Measurements from ENCODE around the gene IGF2BP2. TPM values are rescaled to one million over a fixed set of nuclear protein-coding genes. Genes with fewer than 3 reads are reported as not detected.

Gene IGF2BP2
- total RNA-seq, 4 donors from 2014 or later, result 3.0 to 13.8 (median 6.8) TPM

GRCh38 chr3:185756477-185756876 lies 68.4 kb downstream of the IGF2BP2 start:
- intact Hi-C loops (cut with DNase I), result no loop called here
- 81 to 89% methylated on average over 4 of the region's 4 CpGs for WGBS, 2 donors
- H3K27ac ChIP-seq, result no peak overlapping the region
- no peak overlapping the region for H3K4me3 ChIP-seq
- peaks cover 0 to 15% (median 0%) of the 10 kb centered on the region in 3 donors for H3K4me1 ChIP-seq
- H3K27me3 ChIP-seq, result peaks cover 0 to 4% (median 0%) of the 10 kb centered on the region in 4 donors
- TF ChIP-seq CTCF (IDR thresholded peaks at IDR 0.05), result no peak
- no peak for TF ChIP-seq POLR2A (IDR thresholded peaks at IDR 0.05)
- no peaks in the 10 kb centered on the region for H3K36me3 ChIP-seq
- no peaks in the 10 kb centered on the region for H3K9me3 ChIP-seq
- no peak for DNase-seq

GRCh38 chr3:185754920-185755319 lies 69.9 kb downstream of the IGF2BP2 start:
- intact Hi-C loops (cut with DNase I), result no loop called here
- TF ChIP-seq CTCF (IDR thresholded peaks at IDR 0.05) (no peak), POLR2A (IDR thresholded peaks at IDR 0.05) (no peak)
- Histone ChIP-seq H3K9me3 (no peaks in the 10 kb centered on the region), H3K4me3 (no peak overlapping the region), H3K4me1 (peaks cover 0 to 3% (median 0%) of the 10 kb centered on the region in 3 donors), H3K27me3 (no peaks in the 10 kb centered on the region), H3K27ac (no peak overlapping the region), H3K36me3 (no peaks in the 10 kb centered on the region)
- WGBS, 2 donors, result 50 to 76% methylated on average over 1 to 2 of the region's 3 CpGs
- DNase-seq, result no peak

GRCh38 chr3:185753354-185753753 lies 71.5 kb downstream of the IGF2BP2 start:
- no peaks in the 10 kb centered on the region for H3K4me1 ChIP-seq
- 59 to 83% methylated on average over 5 of the region's 5 CpGs for WGBS, 2 donors
- no peaks in the 10 kb centered on the region for H3K9me3 ChIP-seq
- intact Hi-C loops (cut with DNase I), result no loop called here
- H3K36me3 ChIP-seq, result no peaks in the 10 kb centered on the region
- H3K4me3 ChIP-seq, result no peak overlapping the region
- TF ChIP-seq CTCF (IDR thresholded peaks at IDR 0.05), result no peak
- no peak for TF ChIP-seq POLR2A (IDR thresholded peaks at IDR 0.05)
- no peak overlapping the region for H3K27ac ChIP-seq
- DNase-seq, result no peak
- H3K27me3 ChIP-seq, result no peaks in the 10 kb centered on the region

GRCh38 chr3:185750702-185751101 lies 74.1 kb downstream of the IGF2BP2 start:
- H3K9me3 ChIP-seq, result no peaks in the 10 kb centered on the region
- intact Hi-C loops (cut with DNase I), result no loop called here
- DNase-seq, result no peak
- 67 to 68% methylated on average over 5 of the region's 5 CpGs for WGBS, 2 donors
- no peaks in the 10 kb centered on the region for H3K36me3 ChIP-seq
- no peak overlapping the region for H3K27ac ChIP-seq
- H3K4me1 ChIP-seq, result peaks cover 0 to 13% (median 4%) of the 10 kb centered on the region in 3 donors
- no peak overlapping the region for H3K4me3 ChIP-seq
- TF ChIP-seq CTCF (IDR thresholded peaks at IDR 0.05) (no peak), POLR2A (IDR thresholded peaks at IDR 0.05) (no peak)
- H3K27me3 ChIP-seq, result no peaks in the 10 kb centered on the region

GRCh38 chr3:185750015-185750414 lies 74.8 kb downstream of the IGF2BP2 start:
- peaks cover 4 to 20% (median 10%) of the 10 kb centered on the region in 3 donors for H3K4me1 ChIP-seq
- no peak overlapping the region for H3K27ac ChIP-seq
- H3K36me3 ChIP-seq, result no peaks in the 10 kb centered on the region
- TF ChIP-seq CTCF (IDR thresholded peaks at IDR 0.05) (no peak), POLR2A (IDR thresholded peaks at IDR 0.05) (no peak)
- WGBS, 2 donors, result 85 to 100% methylated on average over 1 of the region's 1 CpG
- H3K27me3 ChIP-seq, result no peaks in the 10 kb centered on the region
- intact Hi-C loops (cut with DNase I), result no loop called here
- no peaks in the 10 kb centered on the region for H3K9me3 ChIP-seq
- no peak for DNase-seq
- H3K4me3 ChIP-seq, result no peak overlapping the region

All from esophagus squamous epithelium (tissue), 5 donors.